GM23248 (cell line): ENCODE data around the gene PLCH2. TPM values are rescaled to one million over a fixed set of nuclear protein-coding genes. Genes with fewer than 3 reads are reported as not detected.
A peak's percentile ranks its signal among the peaks of the same experiment; 100 is the strongest.

Experiments used
- DNase-seq: peaks from one replicate; pipeline ENCODE4 v3.0.0-alpha.2; 2015
- H2AFZ ChIP-seq: fragments of 200-600 bp; sonication (generic); 2 replicates; pipeline ENCODE4 v1.6.1; 2016; ENCODE audit warnings: antibody characterized with exemption
- H3F3A ChIP-seq: fragments of 200-600 bp; sonication (generic); 2 replicates; pipeline ENCODE4 v1.6.1; 2016; ENCODE audit warnings: mild to moderate bottlenecking, antibody characterized with exemption, mixed run types; ENCODE audit not compliant: insufficient read depth
- H3K27ac ChIP-seq: fragments of 200-600 bp; sonication (generic); 2 replicates; pipeline ENCODE4 v1.5.1; 2016; ENCODE audit warnings: mild to moderate bottlenecking
- H3K27me3 ChIP-seq: fragments of 200-600 bp; sonication (generic); replicated peaks from 2 replicates; pipeline ENCODE4 v1.6.1; 2016; ENCODE audit warnings: mild to moderate bottlenecking; ENCODE audit not compliant: insufficient read depth
- H3K36me3 ChIP-seq: fragments of 200-600 bp; sonication (generic); 2 replicates; pipeline ENCODE4 v1.6.1; 2016; ENCODE audit warnings: low read depth, mild to moderate bottlenecking
- H3K4me1 ChIP-seq: fragments of 200-600 bp; sonication (generic); 2 replicates; pipeline ENCODE4 v1.6.1; 2016; ENCODE audit warnings: mild to moderate bottlenecking; ENCODE audit not compliant: insufficient read depth
- H3K4me2 ChIP-seq: fragments of 200-600 bp; sonication (generic); one replicate; pipeline ENCODE4 v1.6.1; 2016; ENCODE audit warnings: mild to moderate bottlenecking; ENCODE audit not compliant: unreplicated experiment
- H3K4me3 ChIP-seq: fragments of 200-600 bp; sonication (generic); 2 replicates; pipeline ENCODE4 v1.5.1; 2016; ENCODE audit warnings: mild to moderate bottlenecking
- H3K79me2 ChIP-seq: fragments of 200-600 bp; sonication (generic); 2 replicates; pipeline ENCODE4 v1.6.1; 2016; ENCODE audit warnings: mild to moderate bottlenecking; ENCODE audit not compliant: insufficient read depth
- H3K9ac ChIP-seq: fragments of 200-600 bp; sonication (generic); 2 replicates; pipeline ENCODE4 v1.6.1; 2016; ENCODE audit warnings: mild to moderate bottlenecking
- H3K9me2 ChIP-seq: fragments of 200-600 bp; sonication (generic); 2 replicates; pipeline ENCODE4 v1.6.1; 2016; ENCODE audit warnings: mixed run types, mild to moderate bottlenecking, moderate library complexity; ENCODE audit not compliant: insufficient read depth
- H3K9me3 ChIP-seq: fragments of 200-600 bp; sonication (generic); one replicate; pipeline ENCODE4 v1.6.1; 2017; ENCODE audit warnings: low read depth
- H4K20me1 ChIP-seq: fragments of 200-600 bp; sonication (generic); 2 replicates; pipeline ENCODE4 v1.6.0; 2016; ENCODE audit not compliant: insufficient read depth
- EZH2 ChIP-seq: fragments of 200-600 bp; sonication (generic); IDR thresholded peaks from 2 replicates; pipeline ENCODE4 v1.6.1; 2018; ENCODE audit warnings: antibody characterized with exemption, mild to moderate bottlenecking; ENCODE audit not compliant: insufficient read depth, poor library complexity, severe bottlenecking
- EZH2phosphoT487 ChIP-seq: fragments of 200-600 bp; sonication (generic); IDR thresholded peaks from 2 replicates; pipeline ENCODE4 v1.6.1; 2018; ENCODE audit warnings: antibody characterized with exemption, moderate library complexity, mild to moderate bottlenecking, low read depth; ENCODE audit not compliant: insufficient read depth
- WGBS, 2 experiments: methylation state at CpG; one replicate each; pipeline ENCODE4 v1.1.6; 2015 to 2017; ENCODE audit warnings: low lambda C conversion rate in 2 of 2, low coverage in 1 of 2; ENCODE audit errors: missing lambda C conversion rate in 2 of 2; 5-methylcytosine and 5-hydroxymethylcytosine counted together
- in situ Hi-C: fragments of 300-500 bp; cut with MboI; formaldehyde crosslinking; loops from 2 replicates; pipeline ENCODE4 v1.15.0; 2020
- polyA plus RNA-seq: library from polyadenylated mRNA; unstranded; fragments of >200 nt; fragmentation: Nextera tagmentation; extraction: Ambion mirVana; gene quantifications from 2 replicates; pipeline ENCODE4 v1.2.1, GENCODE V29; 2016
- total RNA-seq: library from RNA; depleted of rRNA; stranded (reverse); fragments of >200 nt; shearing (Covaris generic); gene quantifications from 2 replicates; pipeline ENCODE4 v1.2.3, GENCODE V29; 2014

The PLCH2 gene
- total and polyA plus RNA-seq, 2 experiments from 2014 or later: not detected

DNA sequence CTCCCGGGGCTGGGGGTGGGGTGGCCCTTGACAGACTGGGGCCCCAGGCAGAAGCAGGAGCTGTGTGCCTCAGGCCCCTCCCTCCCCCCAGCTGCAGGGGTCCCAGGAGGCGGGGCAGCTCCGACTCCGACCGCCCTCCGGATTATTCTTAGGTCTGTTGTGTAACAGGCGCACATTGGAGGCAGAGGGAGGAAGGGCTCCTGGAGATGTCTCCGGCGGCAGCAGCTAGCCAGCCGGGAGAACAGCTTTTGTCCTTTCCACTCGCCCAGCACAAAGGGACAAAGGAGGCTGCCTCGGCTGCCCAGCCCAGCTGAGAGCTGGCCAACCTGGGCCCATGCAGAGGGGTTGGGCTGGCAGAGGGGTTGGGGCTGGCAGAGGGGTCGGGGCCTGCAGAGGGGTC lies 29.7 kb upstream of the PLCH2 start:
- H2AFZ ChIP-seq: no peak overlapping the region

DNA sequence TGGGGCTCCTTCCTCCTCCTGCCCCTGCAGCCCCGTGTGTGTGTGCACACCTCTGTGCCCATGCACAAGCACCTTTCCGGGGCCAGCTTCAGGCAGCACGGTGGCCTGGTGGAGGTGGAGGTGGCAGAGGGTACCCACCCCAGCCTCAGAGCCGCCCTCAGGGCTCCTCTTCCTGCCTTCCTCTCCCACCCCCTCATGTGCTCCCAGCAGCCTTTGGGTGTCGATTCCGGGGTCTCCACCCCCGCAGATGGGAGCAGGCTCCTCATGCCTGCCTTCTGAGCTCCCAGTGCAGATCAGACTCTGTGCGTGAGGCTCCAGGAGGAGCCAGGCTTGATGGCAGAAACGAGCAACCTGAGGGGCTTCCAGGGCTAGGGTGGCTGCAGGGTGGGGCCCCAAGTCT lies 29.2 kb upstream of the PLCH2 start:
- Histone ChIP-seq H3K79me2 (no peaks in the 10 kb centered on the region), H3K9ac (no peak overlapping the region), H3K9me2 (no peaks in the 10 kb centered on the region), H3K36me3 (no peaks in the 10 kb centered on the region), H2AFZ (no peak overlapping the region), H3K27ac (no peak overlapping the region), H3K4me2 (no peak overlapping the region), H3K9me3 (no peaks in the 10 kb centered on the region), H3F3A (no peaks in the 10 kb centered on the region), H3K27me3 (peaks cover 21% of the 10 kb centered on the region), H3K4me3 (no peak overlapping the region), H3K4me1 (peaks cover 6% of the 10 kb centered on the region), H4K20me1 (no peaks in the 10 kb centered on the region)
- WGBS, 2 experiments: 35 to 39% methylated on average over 8 to 9 of the region's 9 CpGs
- no peak for DNase-seq
- in situ Hi-C loops: no loop called here
- no peak for TF ChIP-seq EZH2
- TF ChIP-seq EZH2phosphoT487: no peak

More for the DNA sequence above, 29.7 kb upstream of the PLCH2 start:
- H3K9ac ChIP-seq: no peak overlapping the region
- TF ChIP-seq EZH2phosphoT487: no peak
- no peak for TF ChIP-seq EZH2
- no peaks in the 10 kb centered on the region for H3K36me3 ChIP-seq
- H4K20me1 ChIP-seq: no peaks in the 10 kb centered on the region
- DNase-seq: no peak
- H3K79me2 ChIP-seq: no peaks in the 10 kb centered on the region
- no peak overlapping the region for H3K4me2 ChIP-seq
- peaks cover 26% of the 10 kb centered on the region for H3K27me3 ChIP-seq
- H3K4me1 ChIP-seq: peaks cover 4% of the 10 kb centered on the region
- WGBS, 2 experiments: 10% methylated on average over 11 to 12 of the region's 13 CpGs
- no peaks in the 10 kb centered on the region for H3F3A ChIP-seq
- H3K9me2 ChIP-seq: no peaks in the 10 kb centered on the region
- in situ Hi-C loops: no loop called here
- H3K4me3 ChIP-seq: no peak overlapping the region
- no peak overlapping the region for H3K27ac ChIP-seq
- H3K9me3 ChIP-seq: no peaks in the 10 kb centered on the region

DNA sequence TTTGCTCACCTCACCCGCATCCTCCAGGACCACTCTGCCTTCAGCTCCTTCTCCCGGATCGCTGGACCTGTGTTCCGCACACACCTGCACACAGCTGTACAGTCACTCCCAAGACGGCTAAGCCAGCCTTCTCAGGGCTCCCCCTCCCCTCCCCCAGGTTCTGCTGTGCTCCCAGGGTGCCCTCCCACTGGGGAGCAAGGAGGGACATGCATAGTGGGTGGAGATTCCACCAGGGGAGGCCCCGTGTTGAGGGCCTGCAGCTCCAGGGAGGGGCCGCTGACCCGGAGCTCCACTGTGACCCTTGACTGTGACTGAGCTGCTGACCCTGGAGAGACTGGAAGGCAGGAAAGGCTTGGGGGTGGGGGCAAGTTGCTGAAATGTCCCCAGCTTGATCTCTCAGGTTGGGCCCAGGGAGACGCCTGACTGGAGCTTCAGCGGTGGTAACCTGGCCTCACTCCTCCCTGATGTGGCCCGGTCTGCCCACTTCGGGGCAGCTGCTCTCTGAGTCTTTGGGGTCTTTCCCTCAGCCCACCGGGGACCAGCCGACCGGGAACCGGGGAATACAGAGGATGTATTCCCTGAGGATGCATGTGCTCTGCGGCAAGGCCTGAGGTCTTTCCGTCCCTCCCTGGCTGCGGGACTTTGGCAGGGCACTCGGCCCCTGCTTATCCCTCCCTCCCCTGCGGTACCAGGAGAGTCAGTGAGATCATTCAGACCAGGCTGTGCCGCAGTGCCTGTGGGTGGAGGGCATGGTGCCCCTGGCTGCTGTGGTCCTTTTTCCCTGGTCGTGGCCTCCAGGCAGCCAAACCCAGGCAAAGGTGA lies 28.6 kb upstream of the PLCH2 start:
- H3K27ac ChIP-seq: no peak overlapping the region
- H3F3A ChIP-seq: no peaks in the 10 kb centered on the region
- H3K36me3 ChIP-seq: no peaks in the 10 kb centered on the region
- no peaks in the 10 kb centered on the region for H3K9me3 ChIP-seq
- no peaks in the 10 kb centered on the region for H3K79me2 ChIP-seq
- peaks cover 18% of the 10 kb centered on the region for H3K27me3 ChIP-seq
- no peak overlapping the region for H3K4me2 ChIP-seq
- no peak overlapping the region for H3K4me3 ChIP-seq
- H3K9ac ChIP-seq: no peak overlapping the region
- no peak for TF ChIP-seq EZH2phosphoT487
- no peak for TF ChIP-seq EZH2
- H2AFZ ChIP-seq: no peak overlapping the region
- H3K9me2 ChIP-seq: no peaks in the 10 kb centered on the region
- in situ Hi-C loops: no loop called here
- no peaks in the 10 kb centered on the region for H4K20me1 ChIP-seq
- 68 to 72% methylated on average over 22 to 23 of the region's 23 CpGs for WGBS, 2 experiments
- DNase-seq: no peak
- peaks cover 11% of the 10 kb centered on the region for H3K4me1 ChIP-seq

GRCh38 chr1:2448098-2448445 lies 28.0 kb upstream of the PLCH2 start:
- Histone ChIP-seq H3K9me3 (no peaks in the 10 kb centered on the region), H3K9me2 (no peaks in the 10 kb centered on the region), H3K27me3 (peaks cover 13% of the 10 kb centered on the region), H3K9ac (no peak overlapping the region), H3K79me2 (no peaks in the 10 kb centered on the region), H4K20me1 (no peaks in the 10 kb centered on the region), H3K27ac (no peak overlapping the region), H3K4me1 (peaks cover 16% of the 10 kb centered on the region), H3K4me2 (no peak overlapping the region), H3F3A (no peaks in the 10 kb centered on the region), H3K36me3 (no peaks in the 10 kb centered on the region), H3K4me3 (no peak overlapping the region), H2AFZ (no peak overlapping the region)
- peak; percentile 38 for DNase-seq
- WGBS, 2 experiments: 52 to 56% methylated on average over 14 to 18 of the region's 18 CpGs
- in situ Hi-C loops: no loop called here
- no peak for TF ChIP-seq EZH2
- TF ChIP-seq EZH2phosphoT487: no peak
